Islet precursor cell (in vitro differentiated cells): ENCODE data around the gene EMC8.

Source experiments
- DNase-seq: peaks from one replicate; pipeline ENCODE4 v3.0.0-alpha.2; 2018

EMC8 gene

DNA sequence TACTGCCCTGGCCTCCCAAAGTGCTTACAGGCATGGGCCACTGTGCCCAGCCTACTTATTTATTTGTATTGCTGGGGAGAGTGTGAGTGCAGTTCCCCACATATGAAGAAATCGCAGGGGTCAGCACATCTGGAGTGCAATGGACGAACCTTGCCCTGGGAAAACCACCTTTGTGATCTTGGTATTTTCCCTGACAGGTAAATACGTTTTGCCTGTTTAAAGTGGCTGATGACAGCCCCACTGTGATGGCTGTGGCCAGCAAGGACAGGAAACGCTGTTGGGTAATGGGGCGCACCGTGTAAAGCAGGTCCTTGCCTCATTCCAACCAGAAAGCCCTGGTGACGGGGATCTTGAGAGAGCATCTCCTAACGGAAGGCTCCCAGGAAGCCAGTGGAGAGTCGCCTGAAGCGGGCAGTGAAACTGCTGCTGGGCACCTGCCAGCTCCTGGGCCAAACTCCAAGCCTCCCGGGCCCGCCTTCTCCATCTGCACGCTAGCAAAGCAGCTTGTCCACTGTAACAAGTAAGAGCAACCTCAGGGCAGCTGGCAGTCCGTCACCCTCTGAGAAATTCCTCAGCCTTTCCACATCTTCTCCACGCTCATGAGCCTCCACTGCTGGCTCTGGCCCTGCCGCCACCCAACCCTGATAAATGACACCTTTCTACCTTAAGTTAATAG lies 17.5 kb downstream of the EMC8 start:
- DNase-seq, result no peak

DNA sequence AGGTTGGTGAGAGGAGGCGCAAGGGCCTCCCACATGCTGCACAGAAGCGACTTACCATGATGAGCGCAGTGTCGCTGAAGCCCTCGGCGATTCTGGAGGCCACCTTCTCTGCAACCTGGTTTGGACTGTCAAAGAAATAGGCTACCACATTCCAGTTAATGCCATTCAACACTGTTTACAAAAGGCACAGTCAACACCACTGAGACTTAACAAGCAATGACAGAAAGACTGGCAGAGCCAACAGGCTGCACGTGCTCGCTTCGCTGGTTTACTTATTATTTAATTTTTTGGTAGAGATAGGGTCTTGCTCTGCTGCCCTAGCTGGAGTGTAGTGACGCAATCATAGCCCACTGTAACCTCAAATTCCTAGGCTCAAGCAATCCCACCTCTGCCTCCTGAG lies 18.2 kb downstream of the EMC8 start:
- DNase-seq, result no peak

- DNase-seq, result no peak
Observed at GRCh38 chr16:85780281-85780680, 19.1 kb downstream of the EMC8 start.

GRCh38 chr16:85778873-85779272 lies 20.5 kb downstream of the EMC8 start:
- no peak for DNase-seq

GRCh38 chr16:85777583-85778310 lies 21.6 kb downstream of the EMC8 start:
- no peak for DNase-seq

DNA sequence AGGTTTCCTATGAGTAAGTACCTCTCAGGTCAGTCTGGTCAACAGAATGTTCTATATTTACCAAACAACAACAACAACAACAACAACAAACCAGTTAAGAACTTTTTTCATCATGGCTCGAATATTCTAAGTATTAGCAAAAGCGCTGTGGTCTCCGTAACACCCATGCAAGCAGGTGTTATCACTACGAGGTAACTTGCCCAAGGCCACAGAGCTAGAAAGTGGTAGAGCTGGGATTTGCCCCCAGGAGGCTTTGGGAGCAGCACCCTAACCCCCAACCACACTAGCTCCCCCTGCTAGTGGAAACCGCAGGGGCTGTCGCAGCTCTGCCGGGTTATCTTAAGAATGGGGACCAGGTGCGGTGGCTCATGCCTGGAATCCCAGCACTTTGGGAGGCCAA lies 24.5 kb downstream of the EMC8 start:
- no peak for DNase-seq

GRCh38 chr16:85774136-85774535 lies 25.2 kb downstream of the EMC8 start:
- no peak for DNase-seq

DNA sequence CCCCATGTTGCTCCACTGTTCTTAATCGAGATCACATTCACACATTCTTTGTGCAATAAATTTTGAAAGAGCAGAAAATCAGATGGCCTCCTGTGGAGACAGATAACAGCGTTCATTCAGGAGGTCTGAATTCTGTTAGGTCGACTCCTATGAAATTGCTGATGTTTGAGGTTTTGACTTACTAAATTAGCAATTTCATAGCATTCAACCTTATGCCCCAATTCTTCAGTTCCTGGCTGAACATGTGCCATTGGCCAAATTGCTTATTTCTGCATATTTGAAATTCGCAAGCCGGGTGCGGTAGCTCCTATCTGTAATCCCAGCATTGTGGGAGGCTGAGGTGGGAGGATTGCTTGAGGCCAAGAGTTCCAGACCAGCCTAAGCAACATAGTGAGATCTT lies 26.3 kb downstream of the EMC8 start:
- no peak for DNase-seq

DNA sequence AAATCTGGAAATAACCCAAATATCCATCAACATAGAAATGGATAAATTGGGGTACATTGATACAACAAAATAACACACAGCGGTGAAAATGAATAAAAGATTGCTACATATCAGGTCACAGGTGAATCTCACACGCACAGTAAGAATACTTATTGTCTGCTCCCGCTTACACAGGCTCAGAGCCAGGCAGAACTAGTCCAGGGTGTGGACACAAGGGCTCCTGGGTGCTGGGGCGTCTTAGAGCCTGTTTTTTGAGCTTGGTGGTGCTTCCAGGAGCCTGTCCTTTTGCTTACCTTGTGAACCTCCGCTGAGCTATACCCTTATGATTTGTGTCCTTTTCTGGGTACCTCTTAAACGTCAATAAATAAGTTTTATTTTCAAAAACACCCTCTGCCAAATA lies 28.6 kb downstream of the EMC8 start:
- no peak for DNase-seq

DNA sequence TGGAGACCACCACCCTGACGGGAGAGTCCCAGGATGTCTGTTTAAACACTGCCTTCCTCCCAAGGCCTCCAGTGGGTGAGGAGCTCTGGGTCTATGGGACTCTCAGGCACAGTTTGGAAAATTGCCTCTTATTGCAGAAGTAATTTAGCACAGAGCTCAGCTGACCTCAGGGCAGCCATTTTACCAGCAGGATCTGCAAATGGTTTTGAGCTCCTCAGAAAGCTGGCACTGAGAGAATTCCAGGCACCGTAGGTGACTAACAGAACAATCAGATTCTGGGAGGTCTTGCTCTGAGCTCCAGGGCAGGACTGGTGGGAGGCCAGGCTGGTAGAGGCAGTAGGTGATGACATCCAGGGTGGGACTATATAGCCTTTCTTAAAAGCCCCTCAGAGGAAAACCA lies 31.1 kb downstream of the EMC8 start:
- DNase-seq, result no peak

- peak; percentile 81 for DNase-seq
Observed at GRCh38 chr16:85767531-85767930, 31.8 kb downstream of the EMC8 start.

GRCh38 chr16:85765767-85766166 lies 33.6 kb downstream of the EMC8 start:
- DNase-seq, result no peak

- DNase-seq, result no peak
Observed at GRCh38 chr16:85765211-85765610, 34.1 kb downstream of the EMC8 start.

DNA sequence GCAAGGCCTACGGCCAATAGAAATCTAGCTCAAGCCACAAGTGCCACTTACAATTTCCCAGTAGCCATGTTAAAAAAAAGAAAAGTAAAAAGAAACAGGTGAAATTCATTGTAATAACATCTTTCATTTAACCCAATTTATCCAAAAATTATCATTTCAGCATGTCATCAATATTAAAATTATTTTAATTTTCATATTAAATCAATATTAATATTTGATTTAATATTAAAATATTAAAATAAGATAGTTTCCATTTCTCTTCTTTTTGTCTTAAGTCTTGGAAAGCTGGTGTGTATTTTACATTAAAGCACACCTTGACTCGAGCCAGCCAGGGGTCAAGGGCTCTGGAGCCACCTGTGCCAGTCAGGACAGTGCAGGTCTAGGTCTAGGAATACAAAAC lies 35.7 kb downstream of the EMC8 start:
- DNase-seq, result no peak

DNA sequence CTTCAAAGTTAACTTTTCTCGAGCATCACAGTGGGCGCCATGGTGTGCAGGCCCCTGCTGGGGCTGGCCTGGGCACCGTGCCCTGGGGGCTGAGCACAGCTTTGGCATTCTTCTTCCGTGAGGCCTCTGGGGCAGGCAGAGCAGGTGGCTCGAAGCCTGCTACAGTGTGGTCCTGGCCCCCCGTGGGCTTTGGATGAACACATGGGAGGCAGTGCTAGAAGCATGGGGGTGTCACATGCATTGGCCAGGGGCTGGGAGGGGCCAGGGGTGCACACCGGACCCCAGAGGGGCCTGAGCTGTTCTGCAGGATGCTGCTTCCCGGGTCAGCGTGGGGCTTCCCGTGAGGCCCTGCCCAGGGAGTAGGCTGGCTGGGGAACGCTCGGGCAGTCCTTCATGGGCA lies 36.4 kb downstream of the EMC8 start:
- DNase-seq, result no peak

- no peak for DNase-seq
Observed at GRCh38 chr16:85761861-85762260, 37.5 kb downstream of the EMC8 start.

GRCh38 chr16:85759631-85760419 lies 39.5 kb downstream of the EMC8 start:
- DNase-seq, result no peak

DNA sequence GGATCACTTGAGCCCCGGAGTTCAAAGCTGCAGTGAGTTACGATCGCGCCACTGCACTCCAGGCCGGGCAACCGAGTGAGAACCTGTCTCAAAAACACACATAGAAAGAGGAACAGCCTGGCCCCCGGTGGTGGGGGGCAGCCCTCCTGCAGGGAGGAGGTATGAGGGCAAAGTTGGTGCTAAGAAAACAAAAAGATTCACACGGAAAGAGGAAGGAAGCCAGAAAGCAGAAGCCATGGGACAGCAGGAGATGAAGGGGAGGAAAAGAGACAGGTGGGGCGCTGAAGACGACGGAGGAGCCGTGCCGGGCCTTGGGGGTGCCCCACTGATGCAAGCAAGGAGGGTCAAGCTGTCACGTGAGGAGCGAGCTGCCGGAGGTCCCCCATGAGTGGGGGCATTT lies 40.2 kb downstream of the EMC8 start:
- DNase-seq, result no peak

- no peak for DNase-seq
Observed at GRCh38 chr16:85757341-85757822, 42.0 kb downstream of the EMC8 start.

- DNase-seq, result no peak
Observed at GRCh38 chr16:85755929-85756768, 43.2 kb downstream of the EMC8 start.

GRCh38 chr16:85754413-85754812 lies 44.9 kb downstream of the EMC8 start:
- DNase-seq, result no peak

DNA sequence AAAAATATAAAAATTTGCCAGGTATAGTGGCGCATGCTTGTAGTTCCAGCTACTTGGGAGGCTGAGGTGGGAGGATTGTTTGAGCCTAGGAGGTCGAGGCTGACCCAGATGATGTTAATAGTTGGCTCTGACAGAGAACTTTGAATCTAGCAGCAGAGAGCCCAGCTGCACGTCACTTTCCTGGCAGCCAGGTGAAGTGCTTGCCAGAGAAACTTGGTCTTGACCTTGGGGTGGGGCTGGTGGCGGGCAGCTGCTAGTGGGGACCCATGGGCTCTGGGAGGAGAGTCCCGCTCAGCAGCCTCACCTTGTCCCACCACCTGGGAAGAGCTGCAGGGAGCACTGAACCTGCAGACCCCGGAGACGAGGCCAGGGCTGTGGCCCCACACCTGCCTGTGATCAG lies 45.4 kb downstream of the EMC8 start:
- no peak for DNase-seq

DNA sequence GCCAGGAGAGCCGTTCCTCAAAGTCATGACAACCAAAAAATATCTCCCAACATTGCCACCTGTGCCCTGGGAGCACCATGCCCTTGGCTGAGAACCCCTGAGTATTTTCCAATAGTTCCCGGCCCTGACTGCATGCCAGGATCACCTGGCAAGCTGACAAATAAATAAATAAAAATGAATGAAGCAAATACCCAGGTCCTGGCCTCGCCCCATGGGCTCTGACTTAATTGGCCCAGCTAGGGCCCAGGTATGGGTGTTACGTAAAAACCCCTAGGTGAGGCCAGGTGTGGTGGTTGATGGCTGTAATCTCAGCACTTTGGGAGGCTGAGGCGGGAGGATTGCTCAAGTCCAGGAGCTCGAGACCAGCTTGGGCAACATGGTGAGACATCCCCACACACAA lies 45.8 kb downstream of the EMC8 start:
- DNase-seq, result no peak
